Hippocampal formation (tissue), 2 donors: ENCODE measurements around the gene SAT2.

ENCODE experiments used
- DNase-seq, 2 donors: peaks; one replicate each; lab custom pipeline; 2025; lab: John Stamatoyannopoulos, UW

SAT2 gene

DNA sequence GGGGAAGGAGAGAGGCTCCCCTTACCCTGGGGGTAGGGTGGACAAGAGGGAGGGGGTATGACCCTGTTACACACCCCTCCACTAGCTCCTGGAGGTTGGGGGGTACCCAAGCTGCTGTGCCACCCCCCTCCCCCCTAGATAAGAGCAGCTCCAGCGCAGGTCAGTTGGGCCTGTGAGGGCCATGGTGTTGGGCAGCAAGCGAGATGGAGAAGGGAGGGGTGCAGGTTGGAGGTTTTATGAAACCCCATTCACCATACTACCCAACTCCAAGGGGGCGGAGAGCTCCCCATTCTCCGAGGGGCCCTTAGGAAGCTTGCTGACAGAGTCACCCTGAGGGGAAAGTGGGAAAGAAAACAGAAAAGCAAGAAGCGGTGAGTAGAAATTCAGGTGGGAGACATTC lies 36.0 kb downstream of the SAT2 start:
- no peak for DNase-seq

DNA sequence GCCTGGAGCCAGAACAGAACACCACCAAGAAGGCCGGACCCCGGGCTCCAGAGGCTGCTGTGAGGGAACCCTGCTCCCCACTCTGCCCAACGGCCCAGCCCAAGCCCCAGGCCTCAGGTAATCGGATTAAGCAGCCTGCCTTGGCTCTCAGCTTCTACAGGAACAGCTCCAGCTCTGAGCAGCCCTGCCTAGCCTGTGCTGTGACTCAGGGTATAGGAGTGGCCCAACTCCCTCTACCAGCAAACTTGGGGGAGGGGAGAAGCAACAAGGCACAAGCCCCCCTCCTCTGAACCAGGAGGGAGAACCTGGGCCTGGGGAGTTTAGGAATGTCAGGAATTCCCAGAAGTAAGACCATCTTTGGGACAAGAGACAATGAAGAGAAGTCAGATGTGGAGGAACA lies 36.9 kb downstream of the SAT2 start:
- DNase-seq: no peak

DNA sequence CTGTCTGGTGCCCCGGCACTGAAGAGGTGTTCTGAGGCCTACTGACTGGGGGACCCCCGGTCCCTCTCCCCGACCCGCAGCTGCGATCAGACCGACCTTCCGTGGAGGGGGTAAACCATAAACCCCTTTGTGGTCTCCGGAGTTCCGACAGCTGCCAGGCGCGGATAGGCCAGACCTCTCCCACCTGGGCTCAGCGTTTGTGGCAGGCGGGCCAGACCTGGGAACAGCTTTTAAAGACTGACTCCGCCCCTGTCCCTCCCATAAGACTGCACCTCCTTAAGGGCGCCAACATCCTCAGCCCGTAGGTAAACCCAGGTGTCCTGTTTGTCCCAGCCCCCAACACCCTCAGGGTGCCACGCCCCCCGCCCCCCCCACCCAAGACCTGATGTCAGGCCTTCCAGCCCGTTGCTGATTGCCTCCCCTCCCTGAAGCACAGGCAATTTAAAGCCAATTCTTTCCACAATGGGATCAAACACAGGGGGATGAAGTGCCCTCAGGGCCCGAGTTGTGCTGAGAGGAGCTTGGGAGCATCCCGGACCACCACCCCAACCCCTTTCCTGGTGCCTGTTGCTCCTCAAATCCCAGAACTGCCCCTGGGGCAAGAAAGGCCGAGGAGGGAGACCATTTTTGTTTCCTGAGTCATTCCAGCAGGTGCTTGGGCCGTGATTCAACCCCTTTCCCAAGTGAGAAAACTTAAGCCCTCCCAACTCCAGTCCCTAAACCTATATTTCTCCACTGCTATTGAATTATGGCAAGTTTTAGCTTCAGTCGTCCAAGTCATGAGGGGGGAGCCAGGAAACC lies 37.5 kb downstream of the SAT2 start, which contains the start of gene SOX15:
TSS of gene SOX15 (minus strand) at position 204 of the 801 bp plus-strand sequence. CDS start 418 bp downstream, outside the sequence.
- DNase-seq: no peak

DNA sequence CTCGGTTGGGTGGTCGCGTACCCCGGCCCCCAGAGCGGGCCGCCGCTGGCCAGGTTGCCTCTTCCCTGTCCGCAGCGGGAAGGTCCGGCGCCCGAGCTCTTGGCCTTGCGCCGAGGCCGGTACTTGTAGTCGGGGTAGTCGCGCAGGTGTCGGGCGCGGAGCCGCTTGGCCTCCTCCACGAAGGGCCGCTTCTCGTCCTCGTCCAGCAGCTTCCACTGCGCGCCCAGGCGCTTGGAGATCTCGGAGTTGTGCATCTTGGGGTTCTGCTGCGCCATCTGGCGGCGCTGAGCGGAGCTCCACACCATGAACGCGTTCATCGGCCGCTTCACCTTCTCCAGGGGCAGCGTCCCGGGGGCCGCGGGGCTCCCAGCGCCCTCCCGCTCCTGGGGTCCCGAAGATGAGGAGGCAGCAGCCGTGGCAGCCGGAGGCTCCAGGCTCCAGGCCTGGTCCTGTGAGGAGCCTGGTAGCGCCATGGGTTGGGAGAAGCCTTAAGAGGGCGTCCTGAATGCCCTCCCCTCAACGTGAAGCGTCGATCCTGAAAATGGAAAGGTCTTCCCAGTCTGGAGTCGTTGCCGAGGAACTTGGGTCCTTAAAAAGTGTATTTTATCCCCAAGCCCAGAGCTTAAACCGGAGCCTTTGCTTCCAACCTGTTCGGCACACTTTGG lies 38.3 kb downstream of the SAT2 start:
- peak; percentile 72 to 77 for DNase-seq

DNA sequence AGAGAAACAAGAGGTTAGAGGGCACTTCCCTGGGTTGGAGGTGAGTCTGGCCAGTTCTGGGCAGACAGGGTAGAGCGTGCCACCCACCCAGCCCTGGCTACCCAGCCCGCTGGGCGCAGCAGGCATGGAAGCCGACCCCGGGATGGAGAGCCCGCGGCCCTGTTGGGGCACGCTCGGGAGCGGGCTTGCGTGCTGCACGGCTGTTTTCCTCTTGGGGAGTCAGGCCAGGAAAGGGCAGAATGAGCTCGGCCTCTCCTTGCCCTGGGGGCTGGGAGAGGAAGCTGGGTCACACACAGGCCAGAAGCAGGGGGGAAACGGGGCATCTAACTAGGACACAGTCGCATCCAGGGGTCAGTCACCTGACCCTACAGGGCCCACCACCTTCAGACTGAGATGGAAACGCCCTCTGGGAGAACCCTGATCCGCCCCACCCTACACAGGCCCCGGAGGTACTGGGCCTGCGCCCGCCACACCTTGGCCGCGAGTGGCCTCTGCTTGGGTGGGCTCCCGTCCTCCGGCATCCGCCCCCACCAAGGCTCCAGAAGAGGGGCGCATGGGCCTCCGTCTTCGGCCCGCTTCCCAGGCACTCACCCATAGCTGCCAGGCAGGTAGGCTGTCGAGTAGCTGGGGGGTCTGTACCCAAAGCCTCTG lies 38.9 kb downstream of the SAT2 start:
- no peak for DNase-seq

DNA sequence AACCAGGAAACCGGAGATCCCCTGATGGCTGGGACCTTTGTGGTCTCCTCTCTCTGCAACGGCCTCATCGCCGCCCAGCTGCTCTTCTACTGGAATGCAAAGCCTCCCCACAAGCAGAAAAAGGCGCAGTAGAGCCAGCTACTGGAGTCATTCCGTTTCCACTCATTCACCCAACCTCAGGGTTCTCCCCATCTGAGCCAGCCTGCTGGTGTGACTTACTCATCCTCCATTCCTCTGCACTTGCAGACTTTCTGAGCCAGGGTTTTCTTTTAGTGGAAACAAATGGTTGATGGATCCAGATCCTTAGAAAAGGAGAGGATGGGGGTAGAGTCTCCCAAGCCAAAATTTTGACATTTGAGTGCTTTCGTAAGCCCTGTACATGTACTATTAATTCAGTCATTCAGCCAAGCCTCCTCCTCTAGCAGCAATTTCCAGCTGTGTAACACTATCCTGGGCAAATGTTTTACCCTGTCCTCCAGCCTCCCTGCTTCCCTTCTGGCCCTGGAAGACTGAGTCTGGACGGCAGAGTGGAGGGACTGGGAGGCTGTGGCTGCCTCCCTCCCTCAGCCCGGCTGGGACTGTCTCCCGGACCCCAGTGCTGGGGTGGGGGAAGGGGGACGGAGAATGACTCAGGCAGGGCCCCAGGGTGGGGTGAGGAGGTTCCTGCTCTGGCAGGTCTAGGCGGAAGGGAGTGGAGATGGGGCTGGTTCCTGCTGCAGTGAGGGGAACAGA lies 40.0 kb downstream of the SAT2 start:
- DNase-seq: no peak

DNA sequence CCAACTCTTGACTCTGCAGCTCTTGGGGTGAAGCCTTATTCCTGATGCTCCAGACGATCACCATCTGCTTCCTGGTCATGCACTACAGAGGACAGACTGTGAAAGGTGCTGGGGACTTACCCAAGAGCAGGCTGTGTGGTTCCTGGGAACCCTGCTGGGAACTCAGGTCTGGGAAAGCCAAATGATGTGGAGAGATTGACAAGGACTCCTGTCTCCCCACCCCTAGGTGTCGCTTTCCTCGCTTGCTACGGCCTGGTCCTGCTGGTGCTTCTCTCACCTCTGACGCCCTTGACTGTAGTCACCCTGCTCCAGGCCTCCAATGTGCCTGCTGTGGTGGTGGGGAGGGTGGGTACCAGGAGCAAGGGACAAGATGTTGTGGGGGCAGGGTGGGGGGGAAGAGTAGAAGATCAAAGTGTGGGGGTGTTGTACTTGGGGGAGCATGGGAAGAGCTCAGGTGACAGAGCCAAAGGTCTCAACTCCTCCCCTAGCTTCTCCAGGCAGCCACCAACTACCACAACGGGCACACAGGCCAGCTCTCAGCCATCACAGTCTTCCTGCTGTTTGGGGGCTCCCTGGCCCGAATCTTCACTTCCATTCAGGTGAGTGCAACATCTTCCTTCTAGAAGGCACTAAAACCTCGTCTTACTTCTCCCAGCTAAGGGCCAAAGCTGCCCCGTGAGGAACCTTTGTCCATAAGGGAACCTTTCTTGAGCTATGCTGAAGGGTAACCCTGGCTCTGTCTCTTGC lies 40.8 kb downstream of the SAT2 start:
- no peak for DNase-seq

DNA sequence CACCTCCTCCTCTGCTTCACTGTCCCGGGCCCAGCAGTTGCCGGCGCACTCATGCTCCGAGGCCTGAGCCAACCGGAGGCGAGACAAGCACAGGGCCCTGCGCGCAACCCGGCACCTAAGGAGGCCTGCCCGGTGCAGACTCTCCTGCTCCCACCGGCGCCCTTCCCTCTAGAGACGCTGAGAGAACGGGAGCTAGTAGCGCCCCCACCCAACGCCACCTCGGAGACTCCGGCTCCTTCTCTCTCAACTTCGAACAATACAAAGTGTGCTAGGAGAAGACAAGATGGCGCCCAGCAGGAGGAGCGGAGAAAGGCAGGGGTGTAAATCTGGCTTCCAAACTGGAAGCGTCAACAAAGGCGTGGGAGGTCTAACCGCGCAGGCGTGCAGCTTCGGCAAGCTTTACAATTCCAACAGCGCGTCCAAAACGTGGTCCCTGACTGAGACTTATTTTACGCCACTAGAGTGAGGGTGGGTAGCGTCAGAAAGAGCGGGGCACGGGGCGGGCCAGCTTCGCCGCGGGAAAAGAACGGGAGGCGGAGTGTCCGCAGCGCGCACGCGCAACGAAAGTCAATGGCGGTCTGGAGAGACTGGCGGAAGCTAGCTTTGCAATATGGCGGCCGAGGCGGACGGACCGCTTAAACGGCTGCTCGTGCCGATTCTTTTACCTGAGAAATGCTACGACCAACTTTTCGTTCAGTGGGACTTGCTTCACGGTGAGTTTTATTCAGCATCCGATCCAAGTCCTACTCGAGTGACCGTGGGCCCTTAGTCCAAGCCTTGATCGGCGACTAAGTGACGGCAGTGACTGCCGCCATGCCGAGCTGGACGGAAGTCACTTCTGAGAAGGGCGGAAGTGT lies 44.1 kb downstream of the SAT2 start, which contains the start of gene MPDU1:
TSS of gene MPDU1 (plus strand) at position 600 of the 857 bp plus-strand sequence. CDS start at position 611, 11 bp downstream.
- peak; percentile 95 to 96 for DNase-seq

DNA sequence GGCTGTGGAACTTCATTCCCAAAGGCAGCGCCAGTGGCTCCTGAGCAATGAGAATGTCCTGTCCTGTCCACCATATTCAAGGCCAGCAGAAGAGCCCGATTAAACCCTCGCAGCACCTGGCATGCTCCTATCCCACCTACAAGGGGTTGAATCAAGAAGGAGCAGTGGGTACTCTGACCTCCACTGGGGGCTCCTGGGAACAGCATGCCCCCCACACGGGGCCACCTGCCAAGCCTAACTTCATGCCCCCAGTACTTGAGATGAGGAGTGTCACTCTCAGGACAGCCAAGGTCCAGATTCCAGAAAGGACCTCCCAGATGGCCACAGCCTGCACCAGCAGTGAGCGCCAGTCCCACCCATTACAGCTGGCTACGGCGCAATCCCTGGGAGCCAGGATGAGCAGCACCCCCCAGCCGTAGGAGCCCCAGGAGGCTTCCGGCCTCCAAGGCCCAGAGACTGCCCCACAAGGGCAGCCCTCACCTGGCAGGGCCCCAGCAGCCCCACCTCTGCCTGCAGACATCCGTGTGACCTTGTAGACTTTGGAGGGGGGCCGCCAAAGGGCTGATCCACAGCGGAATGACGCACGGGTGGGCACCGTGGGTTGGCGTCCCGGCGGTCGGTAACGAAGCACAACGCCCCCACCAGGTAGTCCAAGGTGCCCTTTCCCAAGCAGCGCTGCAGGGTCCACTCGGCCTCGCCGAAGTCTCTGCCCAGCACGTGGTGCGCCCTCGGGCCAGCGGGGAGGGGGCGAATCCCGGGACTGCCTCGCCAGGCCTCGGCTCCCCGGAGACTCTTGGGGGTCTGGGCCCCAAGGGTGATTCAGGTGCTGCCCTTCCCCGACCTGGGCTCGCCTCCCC lies 45.0 kb downstream of the SAT2 start:
- DNase-seq: no peak

DNA sequence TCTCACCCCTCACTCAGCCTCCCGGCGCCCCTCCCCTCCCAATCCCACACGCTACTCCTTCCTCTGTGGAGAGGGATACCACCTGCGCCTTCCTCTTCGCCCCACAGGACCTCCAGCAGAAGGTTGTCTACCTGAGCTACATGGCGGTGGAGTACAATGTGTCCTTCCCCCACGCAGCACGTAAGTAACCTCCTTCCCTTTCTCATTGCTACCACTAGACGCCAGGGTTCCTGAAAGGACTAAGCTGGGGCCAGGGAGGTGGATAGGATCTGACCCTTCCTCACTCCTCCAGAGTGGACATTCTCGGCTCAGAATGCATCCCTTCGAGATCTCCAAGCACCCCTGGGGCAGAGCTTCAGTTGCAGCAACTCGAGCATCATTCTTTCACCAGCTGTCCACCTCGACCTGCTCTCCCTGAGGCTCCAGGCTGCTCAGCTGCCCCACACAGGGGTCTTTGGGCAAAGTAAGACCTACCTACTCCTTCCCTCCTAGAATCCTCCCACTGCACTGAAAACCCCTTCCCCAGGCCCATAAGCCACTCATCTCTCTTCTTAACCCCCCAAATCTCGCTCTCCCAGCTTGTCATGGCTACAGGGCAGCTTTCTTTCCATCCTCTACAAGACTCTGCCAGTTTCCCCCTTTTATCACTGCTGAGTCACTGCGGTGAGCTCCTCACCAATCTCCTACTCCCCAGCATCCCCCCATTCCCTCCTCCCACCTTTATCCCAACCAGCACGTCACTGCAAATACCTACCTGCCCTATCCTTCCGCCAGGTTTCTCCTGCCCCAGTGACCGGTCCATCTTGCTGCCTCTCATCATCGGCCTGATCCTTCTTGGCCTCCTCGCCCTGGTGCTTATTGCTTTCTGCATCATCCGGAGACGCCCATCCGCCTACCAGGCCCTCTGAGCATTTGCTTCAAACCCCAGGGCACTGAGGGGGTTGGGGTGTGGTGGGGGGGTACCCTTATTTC lies 46.7 kb downstream of the SAT2 start:
- no peak for DNase-seq

DNA sequence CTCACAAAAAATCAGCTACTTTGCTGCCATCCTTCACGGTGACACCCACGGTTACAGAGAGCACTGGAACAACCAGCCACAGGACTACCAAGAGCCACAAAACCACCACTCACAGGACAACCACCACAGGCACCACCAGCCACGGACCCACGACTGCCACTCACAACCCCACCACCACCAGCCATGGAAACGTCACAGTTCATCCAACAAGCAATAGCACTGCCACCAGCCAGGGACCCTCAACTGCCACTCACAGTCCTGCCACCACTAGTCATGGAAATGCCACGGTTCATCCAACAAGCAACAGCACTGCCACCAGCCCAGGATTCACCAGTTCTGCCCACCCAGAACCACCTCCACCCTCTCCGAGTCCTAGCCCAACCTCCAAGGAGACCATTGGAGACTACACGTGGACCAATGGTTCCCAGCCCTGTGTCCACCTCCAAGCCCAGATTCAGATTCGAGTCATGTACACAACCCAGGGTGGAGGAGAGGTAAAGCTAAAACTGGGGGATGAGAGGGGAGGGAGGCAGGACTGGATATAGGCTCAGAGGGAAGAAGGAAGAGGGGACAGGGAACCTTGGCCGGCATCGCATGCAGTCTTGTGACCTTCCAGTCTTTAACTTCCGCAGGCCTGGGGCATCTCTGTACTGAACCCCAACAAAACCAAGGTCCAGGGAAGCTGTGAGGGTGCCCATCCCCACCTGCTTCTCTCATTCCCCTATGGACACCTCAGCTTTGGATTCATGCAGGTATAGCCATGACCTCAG lies 47.6 kb downstream of the SAT2 start:
- DNase-seq: no peak

DNA sequence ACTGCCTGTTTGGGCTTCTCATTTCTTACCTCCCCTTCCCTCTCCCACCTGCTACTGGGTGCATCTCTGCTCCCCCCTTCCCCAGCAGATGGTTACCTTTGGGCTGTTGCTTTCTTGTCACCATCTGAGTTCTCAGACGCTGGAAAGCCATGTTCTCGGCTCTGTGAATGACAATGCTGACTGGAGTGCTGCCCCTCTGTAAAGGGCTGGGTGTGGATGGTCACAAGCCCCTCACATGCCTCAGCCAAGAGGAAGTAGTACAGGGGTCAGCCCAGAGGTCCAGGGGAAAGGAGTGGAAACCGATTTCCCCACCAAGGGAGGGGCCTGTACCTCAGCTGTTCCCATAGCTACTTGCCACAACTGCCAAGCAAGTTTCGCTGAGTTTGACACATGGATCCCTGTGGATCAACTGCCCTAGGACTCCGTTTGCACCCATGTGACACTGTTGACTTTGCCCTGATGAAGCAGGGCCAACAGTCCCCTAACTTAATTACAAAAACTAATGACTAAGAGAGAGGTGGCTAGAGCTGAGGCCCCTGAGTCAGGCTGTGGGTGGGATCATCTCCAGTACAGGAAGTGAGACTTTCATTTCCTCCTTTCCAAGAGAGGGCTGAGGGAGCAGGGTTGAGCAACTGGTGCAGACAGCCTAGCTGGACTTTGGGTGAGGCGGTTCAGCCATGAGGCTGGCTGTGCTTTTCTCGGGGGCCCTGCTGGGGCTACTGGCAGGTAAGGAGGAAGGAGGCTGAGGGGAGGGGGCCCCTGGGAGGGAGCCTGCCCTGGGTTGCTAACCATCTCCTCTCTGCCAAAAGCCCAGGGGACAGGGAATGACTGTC lies 48.4 kb downstream of the SAT2 start, which contains the start of gene CD68:
TSS of gene CD68 (plus strand) at position 638 of the 833 bp plus-strand sequence. CDS start at position 678, 40 bp downstream.
- DNase-seq: peak; percentile 35 to 39

DNA sequence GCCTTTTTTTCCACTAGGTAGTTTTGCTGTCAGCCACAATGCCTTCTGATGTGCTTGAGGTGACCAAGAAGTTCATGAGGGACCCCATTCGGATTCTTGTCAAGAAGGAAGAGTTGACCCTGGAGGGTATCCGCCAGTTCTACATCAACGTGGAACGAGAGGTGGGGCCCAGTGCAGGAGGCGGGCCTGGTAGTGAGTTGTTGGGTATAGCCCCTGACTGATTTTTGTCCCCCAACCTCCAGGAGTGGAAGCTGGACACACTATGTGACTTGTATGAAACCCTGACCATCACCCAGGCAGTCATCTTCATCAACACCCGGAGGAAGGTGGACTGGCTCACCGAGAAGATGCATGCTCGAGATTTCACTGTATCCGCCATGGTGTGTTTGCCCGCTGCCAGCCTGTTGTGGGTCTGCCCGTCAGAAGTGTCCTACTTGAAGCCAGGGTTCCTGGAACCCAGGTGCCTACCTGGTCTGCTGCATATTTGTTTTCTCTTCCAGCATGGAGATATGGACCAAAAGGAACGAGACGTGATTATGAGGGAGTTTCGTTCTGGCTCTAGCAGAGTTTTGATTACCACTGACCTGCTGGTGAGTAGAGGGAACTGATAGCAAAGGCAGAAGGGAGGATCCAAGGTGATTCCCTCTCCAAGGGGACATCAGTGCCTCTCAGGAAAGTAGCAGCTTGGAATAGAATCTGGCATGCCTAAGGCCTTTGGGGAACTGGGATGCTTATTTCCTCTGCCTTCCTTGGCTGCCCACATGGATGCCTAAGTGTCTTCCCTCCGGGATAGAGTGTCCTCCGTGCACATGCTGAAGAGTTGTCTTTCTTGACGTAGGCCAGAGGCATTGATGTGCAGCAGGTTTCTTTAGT lies 50.1 kb downstream of the SAT2 start:
- no peak for DNase-seq

DNA sequence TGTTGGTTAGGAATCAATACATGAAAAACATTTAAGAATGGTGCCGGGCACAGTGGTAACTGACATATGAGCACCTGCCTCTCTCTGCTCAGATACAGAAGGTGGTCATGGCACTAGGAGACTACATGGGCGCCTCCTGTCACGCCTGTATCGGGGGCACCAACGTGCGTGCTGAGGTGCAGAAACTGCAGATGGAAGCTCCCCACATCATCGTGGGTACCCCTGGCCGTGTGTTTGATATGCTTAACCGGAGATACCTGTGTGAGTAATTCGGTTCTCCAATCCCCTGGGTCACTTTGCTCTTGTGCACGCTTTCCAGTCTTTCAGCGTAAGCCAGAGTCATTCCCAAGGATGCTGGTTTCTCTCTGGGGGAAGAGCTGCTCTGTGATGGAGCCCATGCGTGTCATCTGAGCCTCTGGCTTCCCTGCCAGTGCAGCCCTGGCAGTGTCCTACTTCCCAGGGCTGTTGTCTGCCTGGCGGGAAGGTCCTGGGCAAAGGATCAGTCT lies 51.1 kb downstream of the SAT2 start:
- no peak for DNase-seq
